ENCODE data around the gene HKDC1.

GRCh38 chr10:69292459-69292858 is 72.3 kb downstream of the HKDC1 start:
- no peak for TF ChIP-seq CTCF (IDR thresholded peaks at IDR 0.05)
- no peak for TF ChIP-seq ZFX (IDR thresholded peaks at IDR 0.05; ENCODE audit: borderline replicate concordance)
